HG02884 (cell line): ENCODE results near the gene DSC2.
"Not testable (repeated sequence)": the region's sequence is repeated elsewhere in the genome, so short reads cannot be mapped to it uniquely, and the experiment has no call there.

Experiments used
- ATAC-seq: cut with Tn5 transposase; IDR thresholded peaks from one replicate; pipeline ENCODE4 v1.9.1; 2021; ENCODE audit warnings: mild to moderate bottlenecking, moderate library complexity; ENCODE audit not compliant: unreplicated experiment

The DSC2 gene

DNA sequence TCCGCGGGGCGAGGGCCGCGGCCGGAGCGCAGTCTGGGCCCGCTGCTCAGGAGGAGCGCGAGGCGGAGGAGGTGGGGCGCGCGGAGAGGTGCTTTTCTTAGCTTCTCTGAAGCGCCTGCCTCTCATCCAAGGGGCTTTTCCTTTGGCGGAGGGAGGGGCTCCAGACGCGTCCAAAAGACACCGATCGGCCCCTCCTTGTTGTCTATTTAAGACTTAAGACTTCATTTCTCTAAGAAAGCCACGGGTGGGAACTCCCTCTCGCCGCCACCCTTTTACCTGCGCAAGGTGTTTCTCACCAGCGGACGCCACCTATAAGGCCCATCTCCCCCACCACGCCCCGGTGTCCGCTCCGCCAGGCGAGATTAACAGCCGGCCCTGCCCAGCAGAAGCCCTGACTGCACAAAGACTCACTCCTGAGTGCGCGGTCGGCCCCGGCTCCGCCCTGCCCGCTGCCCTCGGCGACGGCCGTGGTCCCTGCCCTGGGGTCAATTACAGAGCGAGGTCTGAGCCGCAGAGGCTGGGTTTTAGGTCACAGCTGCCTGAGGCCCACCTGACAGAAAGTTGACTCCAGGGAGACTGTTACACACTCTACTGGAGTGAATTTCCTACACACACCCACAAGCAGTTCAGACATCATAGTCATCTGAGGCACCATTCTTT is at the start of gene DSC2:
Gene DSC2 (minus strand): TSS at position 397 of the 660 bp plus-strand sequence. CDS start 450 bp downstream, outside the sequence.
- no peak for ATAC-seq

DNA sequence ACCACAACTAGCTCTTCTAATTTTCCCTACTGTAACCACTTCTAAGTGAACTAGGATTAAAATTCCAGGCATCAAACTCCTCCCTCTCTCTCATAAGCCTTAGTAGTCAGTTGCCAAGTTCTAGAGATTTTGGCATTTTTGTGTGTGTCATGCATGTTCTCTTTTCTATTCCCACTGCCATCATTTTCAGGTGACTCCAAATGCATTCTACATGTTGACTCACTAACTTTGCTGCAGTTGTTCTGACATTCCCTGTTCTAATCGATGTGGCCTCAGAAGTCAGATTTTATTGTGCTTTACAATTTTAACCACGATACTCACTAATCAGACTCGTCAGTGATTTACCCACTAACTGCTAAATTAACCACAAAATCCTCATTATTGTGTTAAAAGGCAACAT is 47.1 kb upstream of the DSC2 start:
- ATAC-seq, result no peak

GRCh38 chr18:31148600-31148999 is 46.4 kb upstream of the DSC2 start:
- ATAC-seq, result no peak

GRCh38 chr18:31146809-31147208 is 44.6 kb upstream of the DSC2 start:
- no peak for ATAC-seq

DNA sequence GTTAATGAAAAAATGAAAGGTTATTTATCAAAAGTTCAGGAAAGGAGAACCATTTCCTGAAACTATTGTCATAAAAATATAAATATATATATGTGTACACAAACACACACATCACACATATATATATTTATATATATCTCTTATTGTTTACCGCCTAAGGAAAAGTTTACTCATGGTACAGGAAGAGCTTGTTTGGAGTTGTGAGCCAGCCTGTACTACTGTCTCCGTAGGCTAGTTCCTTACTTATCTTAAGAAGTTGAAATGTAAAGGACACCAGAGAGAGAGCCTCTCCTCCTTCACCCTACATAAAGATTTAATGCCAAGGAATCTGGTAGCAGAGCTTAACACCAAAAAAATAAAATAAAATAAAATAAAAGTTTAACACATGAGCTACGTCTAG is 40.8 kb upstream of the DSC2 start:
- ATAC-seq, result no peak

- ATAC-seq, result no peak
These were observed 36.5 kb upstream of the DSC2 start for GRCh38 chr18:31138709-31139108.

- ATAC-seq, result no peak
These were observed 32.8 kb upstream of the DSC2 start for GRCh38 chr18:31134988-31135529.

- no peak for ATAC-seq
These were observed 27.3 kb upstream of the DSC2 start for GRCh38 chr18:31129398-31130115.

DNA sequence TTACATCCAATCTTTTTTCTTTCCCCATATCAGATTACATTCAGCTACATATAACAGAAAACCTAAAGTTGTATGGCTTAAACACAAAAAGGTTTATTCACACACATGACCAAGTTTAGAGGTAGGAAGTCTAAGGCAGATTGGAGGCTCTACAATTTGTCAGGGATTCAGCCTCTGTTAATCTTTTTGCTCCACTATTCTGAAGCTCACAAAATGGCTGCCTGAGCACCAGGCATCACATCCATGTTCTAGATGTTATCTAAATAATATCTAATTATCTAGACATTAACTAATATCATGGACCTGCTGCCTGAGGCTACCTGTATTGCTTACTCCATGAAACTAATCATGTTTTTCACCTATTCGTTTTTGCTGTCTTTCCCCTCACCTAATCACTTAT is 23.7 kb upstream of the DSC2 start:
- no peak for ATAC-seq

- ATAC-seq, result not testable (repeated sequence)
These were observed 20.9 kb upstream of the DSC2 start for GRCh38 chr18:31123125-31123524.

GRCh38 chr18:31120594-31120993 is 18.4 kb upstream of the DSC2 start:
- no peak for ATAC-seq

- ATAC-seq, result no peak
These were observed 14.8 kb upstream of the DSC2 start for GRCh38 chr18:31116853-31117595.

GRCh38 chr18:31112804-31113203 is 10.6 kb upstream of the DSC2 start:
- no peak for ATAC-seq

DNA sequence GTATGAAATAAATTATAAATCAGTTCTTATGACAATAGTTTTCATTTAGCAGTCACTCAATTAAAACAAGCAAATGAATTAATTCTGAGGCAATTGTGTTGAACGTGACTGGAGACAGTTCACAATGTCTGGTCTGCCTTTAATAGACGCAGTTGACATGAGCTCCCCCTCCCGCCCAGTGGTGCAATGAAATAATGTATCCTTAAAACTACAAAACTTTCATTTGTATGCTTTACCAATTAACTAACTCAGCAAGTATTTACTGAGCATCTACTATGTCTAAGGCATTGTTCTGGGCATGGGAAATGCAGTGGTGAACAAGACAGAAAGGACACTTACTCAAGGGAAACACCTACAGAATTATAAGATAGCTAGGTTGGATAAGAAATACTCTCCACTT is 3.5 kb upstream of the DSC2 start:
- ATAC-seq, result no peak

DNA sequence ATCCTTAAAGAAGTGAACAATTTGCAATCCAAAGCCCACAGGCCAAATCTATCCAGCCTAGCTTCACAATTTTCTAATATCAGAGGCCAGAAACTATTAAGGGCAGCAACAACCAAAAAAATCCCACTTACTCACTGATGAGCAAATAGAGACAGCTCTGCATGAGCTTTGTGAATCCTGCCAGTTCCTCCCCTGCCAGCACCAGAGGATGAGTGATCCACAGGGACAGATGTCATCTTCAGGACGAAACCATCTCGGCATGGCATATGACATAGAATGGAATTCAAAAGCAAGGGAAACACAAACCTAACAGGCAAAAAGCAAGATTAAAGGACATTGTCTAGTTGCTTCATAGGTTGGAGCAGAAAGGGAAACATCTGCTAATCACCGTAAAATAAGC is 2.2 kb upstream of the DSC2 start:
- ATAC-seq, result no peak

DNA sequence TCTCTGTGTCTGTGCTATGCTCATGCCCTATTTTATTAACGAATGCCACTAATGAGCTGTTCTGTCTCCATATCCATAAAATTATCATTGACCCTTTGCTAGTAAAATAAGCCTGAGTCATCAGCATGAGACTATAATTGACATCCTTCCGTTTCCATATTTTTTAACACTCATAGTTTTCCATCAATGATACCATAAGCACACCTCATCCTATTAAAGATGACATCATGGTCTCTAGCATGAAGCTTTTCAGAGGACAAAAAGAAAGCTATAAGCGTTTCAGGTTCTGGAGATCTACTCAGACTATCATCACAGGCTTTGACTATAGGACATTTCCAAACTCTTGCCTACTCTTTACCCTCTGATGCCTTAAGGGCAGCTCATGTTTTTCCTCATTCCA is 1.2 kb upstream of the DSC2 start:
- ATAC-seq, result no peak

DNA sequence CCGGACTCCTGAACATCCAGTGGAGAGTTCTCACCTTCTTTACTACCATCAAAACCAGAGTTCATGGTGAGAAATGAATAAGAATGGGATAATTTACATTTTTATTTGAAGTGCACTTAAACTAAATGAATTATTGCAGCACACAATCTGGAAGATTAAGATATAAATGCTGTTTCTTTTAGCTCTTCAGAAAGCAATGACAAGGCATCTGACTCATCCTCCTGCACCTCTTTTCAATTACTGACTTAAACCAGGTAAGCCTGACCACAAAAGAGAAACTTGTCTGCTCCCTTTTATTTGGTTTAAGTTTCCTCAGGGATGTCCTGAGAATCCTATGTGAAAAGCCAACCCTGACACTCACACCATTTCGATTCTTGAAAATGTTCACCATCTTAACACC is 720 bp upstream of the DSC2 start:
- no peak for ATAC-seq

DNA sequence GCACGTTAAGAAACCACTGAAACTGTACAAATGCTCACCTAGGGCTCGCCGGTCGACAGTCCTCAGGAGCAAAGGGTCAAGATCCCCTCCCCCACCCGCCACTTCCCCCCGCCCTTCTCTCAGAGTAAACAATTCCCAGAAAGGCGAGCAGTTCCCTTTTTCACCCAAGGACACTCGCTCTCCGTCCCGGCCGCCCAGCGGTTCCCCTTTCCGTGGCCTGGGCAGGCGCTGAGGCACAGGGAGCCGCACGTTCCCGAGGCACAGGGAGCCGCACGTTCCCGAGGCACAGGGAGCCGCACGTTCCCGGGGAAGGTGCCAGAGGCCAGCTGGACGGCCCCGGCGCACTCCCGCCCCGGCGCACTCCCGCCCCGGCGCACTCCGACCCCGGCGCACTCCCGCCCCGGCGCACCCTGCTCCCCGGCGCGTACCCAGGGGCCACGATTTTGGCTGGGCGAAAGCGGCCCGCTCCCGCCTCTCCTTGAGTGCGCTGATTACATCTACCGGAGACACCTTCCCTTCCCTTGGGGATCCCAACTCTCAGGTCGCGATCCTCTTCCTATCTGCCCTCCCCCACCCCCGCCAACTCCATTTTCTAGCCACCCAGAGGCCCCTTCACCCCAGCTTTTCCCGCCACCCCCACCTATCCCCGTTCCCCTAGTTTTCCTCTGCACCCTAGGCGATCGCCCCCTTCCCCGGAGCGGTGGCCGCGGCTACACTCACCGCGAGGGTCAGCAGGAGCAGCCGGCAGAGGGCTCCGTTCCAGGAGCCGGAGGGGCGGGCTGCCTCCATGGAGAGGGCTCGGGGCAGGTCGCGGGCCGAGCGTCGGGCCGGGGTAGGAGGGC is 817 bp downstream of the DSC2 start:
- ATAC-seq, result no peak

GRCh38 chr18:31100436-31101182 is 1.6 kb downstream of the DSC2 start:
- no peak for ATAC-seq
